ENCODE data around the gene INPP5A.

The INPP5A gene

DNA sequence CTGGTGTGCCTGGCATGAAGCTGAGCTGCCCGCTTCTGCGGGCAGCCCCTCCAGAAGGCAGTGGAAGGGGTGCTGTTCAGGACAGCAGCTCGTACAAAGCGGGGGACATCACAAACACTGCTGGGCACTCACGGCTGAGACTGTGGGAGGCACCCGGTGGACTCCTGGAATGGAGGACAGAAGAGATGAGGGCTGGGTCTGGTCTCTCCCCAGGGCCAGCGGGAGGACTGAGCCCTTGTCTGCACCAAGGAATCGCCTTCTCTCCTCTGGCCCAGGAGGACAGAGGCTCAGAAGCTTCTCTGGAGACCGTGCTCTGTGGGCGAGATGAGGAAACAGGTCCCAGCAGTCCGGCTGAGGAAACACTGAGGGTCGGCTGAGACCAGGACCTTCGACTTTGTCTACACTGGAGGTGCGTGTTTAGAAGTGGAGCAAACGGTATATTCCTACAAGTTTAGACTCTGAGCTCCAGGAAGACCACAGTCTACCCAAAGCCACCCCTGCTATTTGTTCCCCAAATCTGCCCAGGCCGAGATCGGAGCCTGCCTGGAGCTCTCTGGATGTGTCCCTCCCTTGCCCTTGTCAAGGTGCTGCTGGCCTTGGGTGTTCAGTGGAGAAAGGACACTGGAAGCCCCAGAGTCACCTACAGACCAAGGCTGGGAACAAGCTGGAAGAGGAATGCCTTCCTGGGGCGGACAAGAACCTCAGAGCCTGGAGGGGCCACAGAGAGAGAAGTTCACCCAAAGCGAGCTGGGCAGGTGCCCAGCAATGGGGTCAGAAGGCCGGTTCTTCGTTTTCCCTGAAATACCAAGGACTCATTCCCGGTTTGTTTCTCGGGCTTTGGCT, 12.9 kb upstream of the INPP5A start:
- H3K4me1 ChIP-seq (ENCODE audit: control insufficient read depth, insufficient read depth, low read length), result no peaks in the 10 kb centered on the region
- H3K4me3 ChIP-seq (ENCODE audit: low read depth, low read length), result no peak overlapping the region
- H3K9me3 ChIP-seq (ENCODE audit: control insufficient read depth, insufficient read depth, low read length), result no peaks in the 10 kb centered on the region
- no peak overlapping the region for H3K9ac ChIP-seq (ENCODE audit: low read depth, low read length)
- no peaks in the 10 kb centered on the region for H3K36me3 ChIP-seq (ENCODE audit: control insufficient read depth, insufficient read depth, low read length)
- H3K27me3 ChIP-seq (ENCODE audit: control insufficient read depth, insufficient read depth, low read length), result peaks cover 11% of the 10 kb centered on the region

DNA sequence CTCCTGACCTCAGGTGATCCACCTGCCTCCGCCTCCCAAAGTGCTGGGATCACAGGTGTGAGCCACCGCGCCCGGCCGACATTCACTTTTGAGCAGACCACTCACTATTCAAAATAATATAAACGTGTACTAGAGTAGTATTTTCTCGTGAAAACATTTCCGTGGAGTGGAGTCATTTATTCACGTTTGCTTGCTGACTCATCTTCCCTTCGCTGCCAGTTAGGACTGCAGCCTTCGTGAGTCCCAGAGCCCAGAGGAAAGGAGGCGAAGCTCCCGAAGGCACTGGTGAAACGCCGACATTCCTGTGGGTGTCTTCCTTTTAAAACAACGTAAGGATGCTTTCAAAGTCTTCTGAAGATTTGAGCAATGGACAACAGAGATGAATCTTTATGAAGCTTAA, 10.9 kb upstream of the INPP5A start:
- no peaks in the 10 kb centered on the region for H3K36me3 ChIP-seq (ENCODE audit: control insufficient read depth, insufficient read depth, low read length)
- no peaks in the 10 kb centered on the region for H3K9me3 ChIP-seq (ENCODE audit: control insufficient read depth, insufficient read depth, low read length)
- H3K4me1 ChIP-seq (ENCODE audit: control insufficient read depth, insufficient read depth, low read length), result no peaks in the 10 kb centered on the region
- H3K27me3 ChIP-seq (ENCODE audit: control insufficient read depth, insufficient read depth, low read length), result peaks cover 11% of the 10 kb centered on the region
- H3K9ac ChIP-seq (ENCODE audit: low read depth, low read length), result no peak overlapping the region
- no peak overlapping the region for H3K4me3 ChIP-seq (ENCODE audit: low read depth, low read length)

DNA sequence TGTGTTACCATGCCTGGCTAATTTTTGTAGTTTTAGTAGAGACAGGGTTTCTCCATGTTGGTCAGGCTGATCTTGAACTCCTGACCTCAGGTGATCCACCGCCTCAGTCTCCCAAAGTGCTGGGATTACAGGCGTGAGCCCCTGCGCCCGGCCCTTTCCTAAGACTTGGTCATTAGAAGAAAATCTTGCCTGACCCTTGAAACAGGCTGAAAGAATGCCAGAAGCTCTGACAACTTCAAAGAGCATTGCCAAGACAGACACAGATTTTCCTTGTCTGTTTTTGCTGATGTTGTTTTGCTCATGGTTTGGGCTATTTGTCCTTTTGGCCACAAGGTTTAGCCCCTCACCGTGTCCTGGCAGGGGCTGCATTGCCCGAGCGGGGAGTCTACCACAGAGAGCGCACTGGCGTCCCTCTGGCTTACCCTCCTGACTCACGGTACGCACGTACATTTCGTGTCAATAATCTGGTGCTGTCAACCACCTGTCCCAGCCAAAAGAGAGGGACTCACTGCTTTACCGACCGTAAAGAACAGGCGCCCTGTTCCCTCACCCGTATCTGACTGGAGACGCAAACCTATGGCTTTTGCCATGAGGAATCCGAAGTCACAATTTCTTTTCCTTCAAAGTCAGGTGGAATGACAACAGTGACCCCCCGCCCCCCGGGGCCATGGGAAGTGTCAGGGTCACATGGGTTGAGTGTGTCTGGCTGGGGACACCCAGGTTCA, 10.1 kb upstream of the INPP5A start:
- Histone ChIP-seq H3K36me3 (ENCODE audit: control insufficient read depth, insufficient read depth, low read length) (no peaks in the 10 kb centered on the region), H3K9me3 (ENCODE audit: control insufficient read depth, insufficient read depth, low read length) (no peaks in the 10 kb centered on the region), H3K4me3 (ENCODE audit: low read depth, low read length) (no peak overlapping the region), H3K27me3 (ENCODE audit: control insufficient read depth, insufficient read depth, low read length) (peaks cover 11% of the 10 kb centered on the region), H3K9ac (ENCODE audit: low read depth, low read length) (no peak overlapping the region), H3K4me1 (ENCODE audit: control insufficient read depth, insufficient read depth, low read length) (no peaks in the 10 kb centered on the region)

DNA sequence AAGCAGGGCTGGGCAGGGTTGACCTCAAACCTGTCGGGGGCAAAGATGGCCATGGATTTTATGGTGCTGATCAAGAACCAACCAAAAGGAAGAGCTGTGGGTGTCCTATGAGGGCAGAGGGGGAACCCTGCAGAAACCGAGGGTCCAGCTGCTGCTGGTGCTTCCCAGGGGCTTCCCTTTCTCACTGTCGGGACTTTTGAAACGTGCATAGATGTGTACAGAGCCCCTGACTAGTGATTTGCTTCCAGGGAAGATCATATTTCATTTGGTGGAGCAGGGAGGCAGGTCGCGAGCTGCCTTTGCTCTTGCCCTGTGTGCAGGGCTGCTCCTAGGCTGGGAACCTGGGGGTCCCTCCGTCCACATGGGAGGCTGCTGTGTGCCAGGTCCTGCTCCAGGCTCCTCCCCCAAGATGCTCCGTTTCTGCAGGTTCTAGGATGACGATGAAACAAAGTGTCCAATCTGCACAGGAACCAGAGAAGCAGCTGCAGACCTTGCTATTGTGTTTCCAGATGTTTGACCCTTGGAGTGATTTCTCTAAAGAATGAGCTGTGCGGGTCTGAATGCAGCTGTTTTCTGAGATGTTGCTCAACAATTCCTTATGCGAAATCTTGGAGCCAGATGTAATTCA, 9.4 kb upstream of the INPP5A start:
- no peaks in the 10 kb centered on the region for H3K9me3 ChIP-seq (ENCODE audit: control insufficient read depth, insufficient read depth, low read length)
- no peaks in the 10 kb centered on the region for H3K4me1 ChIP-seq (ENCODE audit: control insufficient read depth, insufficient read depth, low read length)
- peaks cover 11% of the 10 kb centered on the region for H3K27me3 ChIP-seq (ENCODE audit: control insufficient read depth, insufficient read depth, low read length)

DNA sequence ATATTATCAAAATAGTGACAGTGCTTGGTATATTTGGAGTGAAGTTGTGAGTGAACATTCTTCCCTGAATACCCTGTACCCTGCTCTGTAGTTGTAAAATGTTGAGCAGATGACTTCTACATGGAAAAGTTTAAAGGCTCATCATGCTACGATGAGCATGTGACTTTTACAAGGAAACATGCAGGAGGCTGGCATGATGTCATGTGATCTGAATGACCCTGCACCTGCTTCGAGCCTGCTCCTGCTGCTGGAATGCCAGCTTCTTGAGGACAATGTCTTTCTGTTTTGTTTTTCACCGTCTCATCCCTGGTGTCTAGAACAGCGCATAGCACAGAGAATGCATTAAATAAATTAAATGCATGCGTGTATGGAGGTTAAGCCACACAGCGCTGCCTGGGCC, 5.4 kb upstream of the INPP5A start:
- Histone ChIP-seq H3K36me3 (ENCODE audit: control insufficient read depth, insufficient read depth, low read length) (no peaks in the 10 kb centered on the region), H3K27me3 (ENCODE audit: control insufficient read depth, insufficient read depth, low read length) (peaks cover 11% of the 10 kb centered on the region), H3K9me3 (ENCODE audit: control insufficient read depth, insufficient read depth, low read length) (no peaks in the 10 kb centered on the region), H3K9ac (ENCODE audit: low read depth, low read length) (no peak overlapping the region), H3K4me3 (ENCODE audit: low read depth, low read length) (no peak overlapping the region), H3K4me1 (ENCODE audit: control insufficient read depth, insufficient read depth, low read length) (peaks cover 2% of the 10 kb centered on the region)

More for the DNA sequence above, 9.4 kb upstream of the INPP5A start:
- H3K9ac ChIP-seq (ENCODE audit: low read depth, low read length), result no peak overlapping the region
- H3K4me3 ChIP-seq (ENCODE audit: low read depth, low read length), result no peak overlapping the region
- H3K36me3 ChIP-seq (ENCODE audit: control insufficient read depth, insufficient read depth, low read length), result no peaks in the 10 kb centered on the region

DNA sequence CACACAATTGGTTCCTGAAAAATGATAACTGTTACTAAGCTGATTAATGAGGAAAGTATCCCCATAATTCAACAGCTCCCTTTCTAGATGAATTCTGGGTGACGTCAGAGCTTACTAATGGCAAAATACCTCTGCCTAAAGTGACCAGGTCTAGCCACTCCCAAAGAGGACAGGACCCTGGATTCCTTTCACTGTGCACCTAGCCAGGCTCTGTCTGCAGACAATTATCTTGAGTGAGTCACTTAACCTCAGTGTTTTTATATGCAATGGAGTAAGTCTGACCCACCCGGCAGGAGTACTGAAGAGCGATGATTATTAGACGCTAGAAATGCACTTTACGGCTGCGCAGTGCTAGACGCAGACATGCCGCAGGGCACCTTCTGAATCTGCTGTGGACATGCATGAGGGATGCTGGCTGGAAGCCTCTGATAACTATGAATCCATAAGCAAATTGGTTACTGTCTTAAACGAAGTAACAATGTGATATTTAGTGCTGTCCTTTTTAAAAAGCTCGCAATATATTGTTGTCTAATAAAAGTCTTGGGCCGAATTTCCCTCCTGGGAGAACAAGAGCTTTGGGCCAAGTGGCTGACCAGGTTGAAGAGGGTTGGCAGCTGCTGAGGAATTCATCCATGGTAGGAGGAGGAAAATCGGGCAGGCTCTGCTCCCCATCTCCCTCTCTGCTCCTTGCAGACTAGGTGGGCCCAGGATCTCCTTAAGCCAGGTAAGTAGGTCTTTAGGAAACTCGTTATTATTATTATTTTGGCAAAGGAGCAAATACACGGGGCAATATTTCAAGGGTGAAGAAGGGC, 4.6 kb upstream of the INPP5A start:
- H3K4me3 ChIP-seq (ENCODE audit: low read depth, low read length), result no peak overlapping the region
- peaks cover 2% of the 10 kb centered on the region for H3K4me1 ChIP-seq (ENCODE audit: control insufficient read depth, insufficient read depth, low read length)
- peaks cover 6% of the 10 kb centered on the region for H3K27me3 ChIP-seq (ENCODE audit: control insufficient read depth, insufficient read depth, low read length)
- H3K36me3 ChIP-seq (ENCODE audit: control insufficient read depth, insufficient read depth, low read length), result no peaks in the 10 kb centered on the region
- no peak overlapping the region for H3K9ac ChIP-seq (ENCODE audit: low read depth, low read length)
- no peaks in the 10 kb centered on the region for H3K9me3 ChIP-seq (ENCODE audit: control insufficient read depth, insufficient read depth, low read length)

DNA sequence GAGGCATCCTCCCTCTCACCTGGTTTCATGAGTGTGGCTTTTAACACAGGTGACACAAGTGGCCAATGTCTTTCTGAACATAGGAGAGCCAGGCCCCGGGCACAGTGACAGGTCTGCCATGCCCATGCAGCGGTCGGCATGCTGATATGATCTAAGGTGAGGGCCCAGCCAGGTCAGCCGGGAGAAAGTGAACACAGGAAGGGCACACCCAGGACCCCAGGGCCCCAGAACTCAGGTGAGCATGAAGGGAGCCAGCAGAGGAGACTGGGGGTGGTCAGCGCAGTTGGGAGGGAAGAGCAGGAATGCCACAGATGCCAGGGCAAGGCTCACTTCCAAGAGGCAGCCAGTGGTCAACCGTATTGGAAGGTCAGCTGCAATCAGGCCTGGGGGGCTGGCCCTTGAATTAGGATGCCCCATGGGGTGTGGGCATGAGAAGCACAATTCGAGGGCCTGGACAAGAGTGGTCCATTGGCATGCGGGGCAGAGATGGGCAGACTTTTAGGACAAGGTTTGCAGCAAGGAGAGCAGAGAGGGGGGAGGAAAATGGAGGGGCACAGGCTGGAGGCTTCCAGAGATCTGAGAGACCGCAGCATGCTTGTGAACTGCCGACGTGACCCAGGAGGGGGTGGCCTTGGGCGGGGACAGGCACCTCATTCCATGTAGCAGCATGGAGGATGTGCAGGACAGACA, 3.9 kb upstream of the INPP5A start:
- peaks cover 6% of the 10 kb centered on the region for H3K27me3 ChIP-seq (ENCODE audit: control insufficient read depth, insufficient read depth, low read length)
- H3K9me3 ChIP-seq (ENCODE audit: control insufficient read depth, insufficient read depth, low read length), result no peaks in the 10 kb centered on the region
- H3K4me1 ChIP-seq (ENCODE audit: control insufficient read depth, insufficient read depth, low read length), result peaks cover 4% of the 10 kb centered on the region
- no peak overlapping the region for H3K4me3 ChIP-seq (ENCODE audit: low read depth, low read length)
- H3K36me3 ChIP-seq (ENCODE audit: control insufficient read depth, insufficient read depth, low read length), result no peaks in the 10 kb centered on the region
- H3K9ac ChIP-seq (ENCODE audit: low read depth, low read length), result no peak overlapping the region

DNA sequence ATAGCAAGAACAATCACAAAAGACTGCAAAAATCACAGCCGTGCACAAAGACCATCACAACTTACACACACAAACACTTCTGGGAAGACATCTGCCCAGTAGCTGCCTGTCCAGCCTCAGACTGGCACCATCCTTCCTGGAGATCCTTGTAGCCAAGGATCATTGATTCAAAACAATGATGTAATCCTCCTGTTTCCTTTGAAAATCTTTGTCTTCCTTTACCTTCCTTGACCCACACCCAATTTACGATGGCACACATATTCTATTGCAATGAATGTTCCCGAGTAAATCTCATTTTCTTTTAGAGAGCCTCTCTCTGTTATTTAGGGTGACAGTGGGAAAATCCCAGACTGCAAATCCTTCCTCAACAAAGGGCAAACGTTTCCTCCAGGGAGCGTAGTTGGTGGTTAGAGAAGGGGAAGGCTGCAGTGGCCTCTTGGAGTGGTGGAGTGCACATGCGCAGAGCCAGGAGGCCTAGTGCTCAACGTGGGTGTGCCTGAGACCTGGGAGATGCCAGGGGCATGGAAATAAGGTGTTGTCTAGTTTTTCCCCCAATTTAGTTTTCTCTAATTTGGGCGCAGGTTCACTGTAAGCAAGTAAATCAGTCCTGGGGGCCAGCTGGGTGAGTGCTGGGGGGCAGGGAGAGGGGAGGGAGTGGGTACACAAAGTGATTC, 3.1 kb upstream of the INPP5A start:
- H3K36me3 ChIP-seq (ENCODE audit: control insufficient read depth, insufficient read depth, low read length), result no peaks in the 10 kb centered on the region
- H3K9ac ChIP-seq (ENCODE audit: low read depth, low read length), result no peak overlapping the region
- peaks cover 9% of the 10 kb centered on the region for H3K27me3 ChIP-seq (ENCODE audit: control insufficient read depth, insufficient read depth, low read length)
- peaks cover 5% of the 10 kb centered on the region for H3K4me1 ChIP-seq (ENCODE audit: control insufficient read depth, insufficient read depth, low read length)
- H3K4me3 ChIP-seq (ENCODE audit: low read depth, low read length), result no peak overlapping the region
- no peaks in the 10 kb centered on the region for H3K9me3 ChIP-seq (ENCODE audit: control insufficient read depth, insufficient read depth, low read length)

DNA sequence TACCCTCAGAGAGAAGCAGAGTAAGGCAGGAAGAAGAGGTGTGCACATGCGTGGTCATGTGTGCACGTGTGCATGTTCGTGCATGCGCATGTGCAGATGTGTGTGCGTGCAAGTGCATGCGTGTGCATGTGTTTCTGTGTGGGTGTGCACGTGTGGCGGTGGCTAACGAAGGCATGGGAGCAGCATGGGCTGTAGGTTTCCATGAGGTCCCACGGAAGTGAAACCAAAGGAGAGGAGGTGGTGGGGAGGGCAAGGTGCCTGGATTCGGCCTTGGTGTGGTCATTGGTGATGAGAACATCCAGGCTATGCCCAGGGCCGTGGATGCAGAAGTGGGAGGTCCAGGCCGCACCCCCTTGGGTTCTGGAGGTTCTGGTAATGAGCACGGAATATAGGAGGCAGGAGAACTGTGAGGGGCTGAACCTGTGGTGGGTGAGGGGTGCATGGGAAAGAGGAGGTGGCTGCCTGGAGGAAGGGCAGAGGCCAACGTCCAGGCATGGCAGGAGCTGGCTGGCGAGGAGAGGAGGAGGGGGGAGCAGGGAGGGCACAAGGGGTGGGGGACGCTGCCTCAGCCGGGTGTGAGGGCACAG, 2.4 kb upstream of the INPP5A start:
- Histone ChIP-seq H3K27me3 (ENCODE audit: control insufficient read depth, insufficient read depth, low read length) (peaks cover 9% of the 10 kb centered on the region), H3K9ac (ENCODE audit: low read depth, low read length) (no peak overlapping the region), H3K9me3 (ENCODE audit: control insufficient read depth, insufficient read depth, low read length) (no peaks in the 10 kb centered on the region), H3K4me1 (ENCODE audit: control insufficient read depth, insufficient read depth, low read length) (peaks cover 5% of the 10 kb centered on the region), H3K36me3 (ENCODE audit: control insufficient read depth, insufficient read depth, low read length) (no peaks in the 10 kb centered on the region), H3K4me3 (ENCODE audit: low read depth, low read length) (no peak overlapping the region)

DNA sequence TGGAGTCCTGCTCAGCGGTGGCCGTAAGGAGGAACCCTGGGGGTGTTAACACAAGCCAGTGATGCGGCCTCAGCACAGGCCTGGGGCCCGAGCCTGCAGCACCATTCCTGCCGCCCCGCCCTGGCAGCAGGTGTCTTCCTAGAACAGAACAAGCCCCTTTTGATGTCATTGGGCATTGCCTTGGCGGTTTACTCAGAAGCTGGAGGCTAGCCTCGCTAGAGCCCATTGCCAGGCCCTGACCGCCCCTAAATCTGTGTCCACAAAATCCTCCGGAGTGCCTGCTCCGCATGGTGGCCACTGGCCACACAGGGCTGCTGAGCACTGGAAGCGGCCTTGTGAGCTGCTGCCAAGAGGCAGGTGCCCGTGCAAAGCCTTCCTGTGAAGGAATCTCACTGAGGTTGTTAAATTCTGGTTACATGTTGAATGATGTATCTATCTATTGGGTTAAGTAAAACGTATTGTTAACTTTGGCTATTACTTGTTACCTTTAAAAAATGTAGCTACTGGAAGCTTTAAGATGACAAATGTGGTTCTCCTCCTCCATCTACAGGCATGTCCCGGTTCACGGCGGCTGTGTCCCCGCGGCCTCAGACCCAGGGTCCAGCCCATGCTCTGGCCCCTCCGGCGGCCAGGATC, 1.2 kb upstream of the INPP5A start:
- H3K9ac ChIP-seq (ENCODE audit: low read depth, low read length), result no peak overlapping the region

More for the DNA sequence above, 1.2 kb upstream of the INPP5A start:
- Histone ChIP-seq H3K36me3 (ENCODE audit: control insufficient read depth, insufficient read depth, low read length) (no peaks in the 10 kb centered on the region), H3K27me3 (ENCODE audit: control insufficient read depth, insufficient read depth, low read length) (peaks cover 9% of the 10 kb centered on the region), H3K9me3 (ENCODE audit: control insufficient read depth, insufficient read depth, low read length) (no peaks in the 10 kb centered on the region), H3K4me1 (ENCODE audit: control insufficient read depth, insufficient read depth, low read length) (peaks cover 5% of the 10 kb centered on the region), H3K4me3 (ENCODE audit: low read depth, low read length) (peak overlapping the region; percentile 37)

All from iPS-15b (cell line).